GM23338 (cell line): Measurements from ENCODE around the gene USF2. TPM values are rescaled to one million over a fixed set of nuclear protein-coding genes. Genes with fewer than 3 reads are reported as not detected.

Source experiments
- ATAC-seq: fragments of 200-7000 bp; cut with Tn5 transposase; 3 replicates; pipeline ENCODE4 v1.9.1; 2020
- DNase-seq: peaks from one replicate; pipeline ENCODE4 v3.0.0-alpha.2; 2015; ENCODE audit warnings: low spot score
- H2AFZ ChIP-seq: fragments of 200-600 bp; sonication (generic); 2 replicates; pipeline ENCODE4 v1.8.0; 2016; ENCODE audit warnings: antibody characterized with exemption, mild to moderate bottlenecking, moderate library complexity
- H3F3A ChIP-seq: fragments of 200-600 bp; sonication (generic); replicated peaks from 2 replicates; pipeline ENCODE4 v1.8.0; 2017; ENCODE audit warnings: antibody characterized with exemption, mixed run types, low read depth
- H3K27ac ChIP-seq: fragments of 200-600 bp; sonication (generic); 2 replicates; pipeline ENCODE4 v1.6.1; 2016; ENCODE audit warnings: low read depth
- H3K27me3 ChIP-seq: fragments of 200-600 bp; sonication (generic); 2 replicates; pipeline ENCODE4 v1.8.0; 2016; ENCODE audit warnings: mild to moderate bottlenecking, mixed run types, moderate library complexity; ENCODE audit not compliant: insufficient read depth
- H3K36me3 ChIP-seq: fragments of 200-600 bp; sonication (generic); 2 replicates; pipeline ENCODE4 v1.8.0; 2016; ENCODE audit warnings: mild to moderate bottlenecking; ENCODE audit not compliant: insufficient read depth
- H3K4me1 ChIP-seq: fragments of 200-600 bp; sonication (generic); 2 replicates; pipeline ENCODE4 v1.8.0; 2016; ENCODE audit warnings: mild to moderate bottlenecking, moderate library complexity; ENCODE audit not compliant: insufficient read depth
- H3K4me2 ChIP-seq: fragments of 200-600 bp; sonication (generic); 2 replicates; pipeline ENCODE4 v1.7.1; 2017; ENCODE audit warnings: mixed run types
- H3K4me3 ChIP-seq: fragments of 200-600 bp; sonication (generic); 2 replicates; pipeline ENCODE4 v1.6.1; 2016; ENCODE audit warnings: mixed run types
- H3K79me2 ChIP-seq: fragments of 200-600 bp; sonication (generic); replicated peaks from 2 replicates; pipeline ENCODE4 v1.8.0; 2017; ENCODE audit warnings: mild to moderate bottlenecking; ENCODE audit not compliant: insufficient read depth
- H3K9me2 ChIP-seq: fragments of 200-600 bp; sonication (generic); 2 replicates; pipeline ENCODE4 v1.8.0; 2017; ENCODE audit not compliant: insufficient read depth
- H4K20me1 ChIP-seq: fragments of 200-600 bp; sonication (generic); replicated peaks from 2 replicates; pipeline ENCODE4 v1.8.0; 2017; ENCODE audit warnings: mild to moderate bottlenecking; ENCODE audit not compliant: insufficient read depth
- H3K27ac Mint-ChIP-seq: 2 replicates; pipeline ENCODE4 v1.8.0; 2020; ENCODE audit warnings: inconsistent platforms, mild to moderate bottlenecking, moderate library complexity, mixed read lengths
- H3K27me3 Mint-ChIP-seq: 3 replicates; pipeline ENCODE4 v1.8.0; 2022; ENCODE audit warnings: low read depth, mild to moderate bottlenecking, moderate library complexity, mixed read lengths, inconsistent platforms; ENCODE audit not compliant: insufficient read depth, poor library complexity
- H3K36me3 Mint-ChIP-seq: 3 replicates; pipeline ENCODE4 v1.8.0; 2021; ENCODE audit warnings: low read depth, mild to moderate bottlenecking, inconsistent platforms, moderate library complexity, mixed read lengths
- H3K4me1 Mint-ChIP-seq: 3 replicates; pipeline ENCODE4 v1.8.0; 2020; ENCODE audit warnings: mild to moderate bottlenecking, inconsistent platforms, mixed read lengths
- H3K4me3 Mint-ChIP-seq: 3 replicates; pipeline ENCODE4 v1.8.0; 2021; ENCODE audit warnings: moderate library complexity, mild to moderate bottlenecking, inconsistent platforms, mixed read lengths
- H3K9me3 Mint-ChIP-seq: 3 replicates; pipeline ENCODE4 v1.8.0; 2020; ENCODE audit warnings: moderate library complexity, mild to moderate bottlenecking, inconsistent platforms, mixed read lengths
- EZH2 ChIP-seq: fragments of 200-600 bp; sonication (generic); IDR thresholded peaks from one replicate; pipeline ENCODE4 v1.8.0; 2017; ENCODE audit warnings: antibody characterized with exemption, mild to moderate bottlenecking, low read depth; ENCODE audit not compliant: unreplicated experiment
- EZH2phosphoT487 ChIP-seq: fragments of 200-600 bp; sonication (generic); IDR thresholded peaks from one replicate; pipeline ENCODE4 v1.8.1; 2018; ENCODE audit warnings: antibody characterized with exemption; ENCODE audit not compliant: unreplicated experiment
- JUNB ChIP-seq: IDR thresholded peaks from one replicate; pipeline ENCODE4 v1.6.1; 2016; ENCODE audit warnings: antibody characterized with exemption; ENCODE audit not compliant: unreplicated experiment
- NANOG ChIP-seq: IDR thresholded peaks from 2 replicates; pipeline ENCODE4 v1.6.1; 2016; ENCODE audit warnings: antibody characterized with exemption, borderline replicate concordance
- POLR2AphosphoS5 ChIP-seq: IDR thresholded peaks from 2 replicates; pipeline ENCODE4 v1.6.1; 2016; ENCODE audit warnings: antibody characterized with exemption, low read depth
- STAT1 ChIP-seq: IDR thresholded peaks from one replicate; pipeline ENCODE4 v1.6.1; 2016; ENCODE audit warnings: antibody characterized with exemption; ENCODE audit not compliant: unreplicated experiment
- ZNF114 ChIP-seq: fragments of 250-450 bp; sonication (Bioruptor Pico); IDR thresholded peaks from 2 replicates; pipeline ENCODE4 v1.5.0; 2020; ENCODE audit warnings: mild to moderate bottlenecking, moderate library complexity
- ZNF331 ChIP-seq: fragments of 250-450 bp; sonication (Bioruptor Pico); IDR thresholded peaks from 2 replicates; pipeline ENCODE4 v1.5.0; 2020; ENCODE audit warnings: low read depth, mild to moderate bottlenecking, moderate library complexity
- polyA plus RNA-seq: library from polyadenylated mRNA; unstranded; fragments of >200 nt; fragmentation: Nextera tagmentation; extraction: Ambion mirVana; gene quantifications from 2 replicates; pipeline ENCODE4 v1.2.1, GENCODE V29; 2016
- total RNA-seq: library from RNA; depleted of rRNA; stranded (reverse); fragments of >200 nt; shearing (Covaris generic); gene quantifications from 2 replicates; pipeline ENCODE4 v1.2.3, GENCODE V29; 2014; rRNA removed
- TF ChIP-seq, protein P1 (sequence below), 2 experiments: fragments of 200-600 bp in 1 of 2; sonication (generic) in 1 of 2; conservative IDR thresholded peaks; 2 replicates each; pipeline versions ENCODE4 v1.5.1 to v1.6.1; 2016 to 2017; ENCODE audit warnings: antibody characterized with exemption in 2 of 2, low read depth in 2 of 2, mild to moderate bottlenecking in 2 of 2, moderate library complexity in 1 of 2
- TF ChIP-seq, protein P2 (sequence below): IDR thresholded peaks from one replicate; pipeline ENCODE4 v1.6.1; 2018; ENCODE audit warnings: antibody characterized with exemption; ENCODE audit not compliant: unreplicated experiment
- TF ChIP-seq, protein P3 (sequence below): IDR thresholded peaks from 2 replicates; pipeline ENCODE4 v1.6.1; 2016; ENCODE audit warnings: antibody characterized with exemption

Gene USF2
- total and polyA plus RNA-seq, 2 experiments from 2014 or later, result 28.9 to 60.5 TPM

DNA sequence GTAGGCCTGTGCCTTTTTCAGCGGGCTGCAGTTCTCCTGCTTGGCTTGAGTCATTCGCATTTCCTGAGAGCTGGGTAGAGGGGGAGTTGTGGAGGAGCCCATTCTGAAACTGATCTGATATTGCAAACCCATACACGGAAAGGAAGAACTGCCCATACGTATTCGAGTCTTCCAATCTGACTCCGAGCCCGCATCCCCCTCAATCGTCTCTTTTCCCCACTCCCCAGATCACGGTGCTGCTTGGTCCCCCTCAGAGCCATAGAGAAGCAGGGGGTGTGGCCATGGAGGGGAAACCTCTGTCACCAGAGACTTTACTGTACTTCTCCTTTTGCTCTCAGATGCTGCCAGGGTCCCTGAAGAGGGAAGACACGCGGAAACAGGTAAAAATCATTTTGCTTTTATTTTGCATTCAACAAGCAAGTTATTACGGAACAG lies 60.1 kb downstream of the USF2 start, which contains the start of gene CD22 (continued):
- TF ChIP-seq EZH2 (no peak), ZNF331 (CRISPR knock-in tag) (no peak), STAT1 (no peak), ZNF114 (CRISPR knock-in tag) (no peak), EZH2phosphoT487 (no peak), NANOG (no peak), POLR2AphosphoS5 (no peak), JUNB (no peak)
- TF ChIP-seq, protein P1, sequence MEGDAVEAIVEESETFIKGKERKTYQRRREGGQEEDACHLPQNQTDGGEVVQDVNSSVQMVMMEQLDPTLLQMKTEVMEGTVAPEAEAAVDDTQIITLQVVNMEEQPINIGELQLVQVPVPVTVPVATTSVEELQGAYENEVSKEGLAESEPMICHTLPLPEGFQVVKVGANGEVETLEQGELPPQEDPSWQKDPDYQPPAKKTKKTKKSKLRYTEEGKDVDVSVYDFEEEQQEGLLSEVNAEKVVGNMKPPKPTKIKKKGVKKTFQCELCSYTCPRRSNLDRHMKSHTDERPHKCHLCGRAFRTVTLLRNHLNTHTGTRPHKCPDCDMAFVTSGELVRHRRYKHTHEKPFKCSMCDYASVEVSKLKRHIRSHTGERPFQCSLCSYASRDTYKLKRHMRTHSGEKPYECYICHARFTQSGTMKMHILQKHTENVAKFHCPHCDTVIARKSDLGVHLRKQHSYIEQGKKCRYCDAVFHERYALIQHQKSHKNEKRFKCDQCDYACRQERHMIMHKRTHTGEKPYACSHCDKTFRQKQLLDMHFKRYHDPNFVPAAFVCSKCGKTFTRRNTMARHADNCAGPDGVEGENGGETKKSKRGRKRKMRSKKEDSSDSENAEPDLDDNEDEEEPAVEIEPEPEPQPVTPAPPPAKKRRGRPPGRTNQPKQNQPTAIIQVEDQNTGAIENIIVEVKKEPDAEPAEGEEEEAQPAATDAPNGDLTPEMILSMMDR (conservative IDR thresholded peaks at IDR 0.05; ENCODE audit: low read depth in 2 of 2), result no peak
- TF ChIP-seq, protein P2, sequence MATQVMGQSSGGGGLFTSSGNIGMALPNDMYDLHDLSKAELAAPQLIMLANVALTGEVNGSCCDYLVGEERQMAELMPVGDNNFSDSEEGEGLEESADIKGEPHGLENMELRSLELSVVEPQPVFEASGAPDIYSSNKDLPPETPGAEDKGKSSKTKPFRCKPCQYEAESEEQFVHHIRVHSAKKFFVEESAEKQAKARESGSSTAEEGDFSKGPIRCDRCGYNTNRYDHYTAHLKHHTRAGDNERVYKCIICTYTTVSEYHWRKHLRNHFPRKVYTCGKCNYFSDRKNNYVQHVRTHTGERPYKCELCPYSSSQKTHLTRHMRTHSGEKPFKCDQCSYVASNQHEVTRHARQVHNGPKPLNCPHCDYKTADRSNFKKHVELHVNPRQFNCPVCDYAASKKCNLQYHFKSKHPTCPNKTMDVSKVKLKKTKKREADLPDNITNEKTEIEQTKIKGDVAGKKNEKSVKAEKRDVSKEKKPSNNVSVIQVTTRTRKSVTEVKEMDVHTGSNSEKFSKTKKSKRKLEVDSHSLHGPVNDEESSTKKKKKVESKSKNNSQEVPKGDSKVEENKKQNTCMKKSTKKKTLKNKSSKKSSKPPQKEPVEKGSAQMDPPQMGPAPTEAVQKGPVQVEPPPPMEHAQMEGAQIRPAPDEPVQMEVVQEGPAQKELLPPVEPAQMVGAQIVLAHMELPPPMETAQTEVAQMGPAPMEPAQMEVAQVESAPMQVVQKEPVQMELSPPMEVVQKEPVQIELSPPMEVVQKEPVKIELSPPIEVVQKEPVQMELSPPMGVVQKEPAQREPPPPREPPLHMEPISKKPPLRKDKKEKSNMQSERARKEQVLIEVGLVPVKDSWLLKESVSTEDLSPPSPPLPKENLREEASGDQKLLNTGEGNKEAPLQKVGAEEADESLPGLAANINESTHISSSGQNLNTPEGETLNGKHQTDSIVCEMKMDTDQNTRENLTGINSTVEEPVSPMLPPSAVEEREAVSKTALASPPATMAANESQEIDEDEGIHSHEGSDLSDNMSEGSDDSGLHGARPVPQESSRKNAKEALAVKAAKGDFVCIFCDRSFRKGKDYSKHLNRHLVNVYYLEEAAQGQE, result no peak
- TF ChIP-seq, protein P3, sequence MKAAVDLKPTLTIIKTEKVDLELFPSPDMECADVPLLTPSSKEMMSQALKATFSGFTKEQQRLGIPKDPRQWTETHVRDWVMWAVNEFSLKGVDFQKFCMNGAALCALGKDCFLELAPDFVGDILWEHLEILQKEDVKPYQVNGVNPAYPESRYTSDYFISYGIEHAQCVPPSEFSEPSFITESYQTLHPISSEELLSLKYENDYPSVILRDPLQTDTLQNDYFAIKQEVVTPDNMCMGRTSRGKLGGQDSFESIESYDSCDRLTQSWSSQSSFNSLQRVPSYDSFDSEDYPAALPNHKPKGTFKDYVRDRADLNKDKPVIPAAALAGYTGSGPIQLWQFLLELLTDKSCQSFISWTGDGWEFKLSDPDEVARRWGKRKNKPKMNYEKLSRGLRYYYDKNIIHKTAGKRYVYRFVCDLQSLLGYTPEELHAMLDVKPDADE, result no peak

DNA sequence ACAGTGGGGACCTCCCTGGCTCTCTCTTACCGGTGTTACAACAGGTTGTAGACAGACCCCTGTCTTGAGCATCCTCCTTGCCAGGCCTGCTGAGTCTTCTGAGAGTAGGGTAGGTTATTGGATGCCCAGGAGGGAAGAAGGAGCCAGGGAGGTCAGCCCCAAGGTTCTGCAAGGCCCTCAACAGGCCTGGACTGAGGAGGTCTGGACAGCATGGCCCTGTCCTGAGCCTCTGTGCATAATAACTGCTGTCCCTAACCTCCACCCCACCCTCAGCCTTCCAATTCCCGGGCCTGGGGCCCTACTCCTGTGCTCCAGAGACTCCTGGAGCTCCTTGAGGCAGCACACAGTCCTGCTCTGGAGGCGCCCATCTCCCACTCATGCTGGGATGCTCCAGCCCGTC lies 60.6 kb downstream of the USF2 start:
- Histone ChIP-seq H3K9me2 (no peaks in the 10 kb centered on the region), H3K27ac (no peak overlapping the region), H3K4me2 (no peak overlapping the region), H2AFZ (no peak overlapping the region), H3K36me3 (no peaks in the 10 kb centered on the region), H3K79me2 (no peaks in the 10 kb centered on the region), H4K20me1 (no peaks in the 10 kb centered on the region), H3K4me1 (no peaks in the 10 kb centered on the region), H3K4me3 (no peak overlapping the region), H3F3A (no peaks in the 10 kb centered on the region), H3K27me3 (no peaks in the 10 kb centered on the region)
- H3K27me3 Mint-ChIP-seq, result peaks cover 2% of the 10 kb centered on the region
- H3K4me3 Mint-ChIP-seq, result no peak overlapping the region
- no peaks in the 10 kb centered on the region; the same call in 2 of the 3 replicates for H3K9me3 Mint-ChIP-seq
- no peak for TF ChIP-seq POLR2AphosphoS5
- TF ChIP-seq NANOG, result no peak
- TF ChIP-seq JUNB, result no peak
- TF ChIP-seq ZNF114 (CRISPR knock-in tag), result no peak
- ATAC-seq (no peak), DNase-seq (no peak)
- no peak overlapping the region for H3K27ac Mint-ChIP-seq
- H3K4me1 Mint-ChIP-seq, result peaks cover 7% of the 10 kb centered on the region
- H3K36me3 Mint-ChIP-seq, result no peaks in the 10 kb centered on the region

Other genes starting within 250 kb of the USF2 start
- 3.4 and 4.8 TPM in 2 replicates for gene SCN1B, start 238.5 kb upstream of the USF2 start, total RNA-seq
- gene SCN1B, start 238.5 kb upstream of the USF2 start, polyA plus RNA-seq, result 1.7 and 1.8 TPM in 2 replicates
- gene HPN, start 227.2 kb upstream of the USF2 start, total RNA-seq, result 16.2 and 17.4 TPM in 2 replicates
- gene HPN, start 227.2 kb upstream of the USF2 start, polyA plus RNA-seq, result 14.0 and 14.6 TPM in 2 replicates
- gene FXYD3, start 153.1 kb upstream of the USF2 start, total RNA-seq, result not detected in 2 replicates
- 0.81 and 0.89 TPM in 2 replicates for gene FXYD3, start 153.1 kb upstream of the USF2 start, polyA plus RNA-seq
- gene LGI4, start 133.9 kb upstream of the USF2 start, total RNA-seq, result 3.6 and 4.3 TPM in 2 replicates
- gene LGI4, start 133.9 kb upstream of the USF2 start, polyA plus RNA-seq, result 2.3 and 3.4 TPM in 2 replicates
- 1.5 and 1.7 TPM in 2 replicates for gene FXYD1, start 130.1 kb upstream of the USF2 start, total RNA-seq
- 26.8 and 31.3 TPM in 2 replicates for gene FXYD1, start 130.1 kb upstream of the USF2 start, polyA plus RNA-seq
- 9.6 and 15.9 TPM in 2 replicates for gene FXYD7, start 125.7 kb upstream of the USF2 start, total RNA-seq
- 43.7 and 44.0 TPM in 2 replicates for gene FXYD7, start 125.7 kb upstream of the USF2 start, polyA plus RNA-seq
- gene FXYD5, start 114.2 kb upstream of the USF2 start, total RNA-seq, result 97.7 and 98.9 TPM in 2 replicates
- gene FXYD5, start 114.2 kb upstream of the USF2 start, polyA plus RNA-seq, result 222 and 233 TPM in 2 replicates
- not detected in 2 replicates for gene FAM187B, start 40.2 kb upstream of the USF2 start, total RNA-seq
- gene FAM187B, start 40.2 kb upstream of the USF2 start, polyA plus RNA-seq, result 0.23 and 0.31 TPM in 2 replicates
- 195 and 212 TPM in 2 replicates for gene LSR, start 20.0 kb upstream of the USF2 start, total RNA-seq
- gene LSR, start 20.0 kb upstream of the USF2 start, polyA plus RNA-seq, result 116 and 125 TPM in 2 replicates
- not detected in 2 replicates for gene HAMP, start 13.6 kb downstream of the USF2 start, total RNA-seq
- 0.65 TPM in 1 of 2 replicates, not detected in the other for gene HAMP, start 13.6 kb downstream of the USF2 start, polyA plus RNA-seq
- 1.3 and 1.8 TPM in 2 replicates for gene MAG, start 23.2 kb downstream of the USF2 start, total RNA-seq
- 0.61 and 0.85 TPM in 2 replicates for gene MAG, start 23.2 kb downstream of the USF2 start, polyA plus RNA-seq
- gene CD22, start 60.2 kb downstream of the USF2 start, total RNA-seq, result 0.10 and 0.12 TPM in 2 replicates
- gene CD22, start 60.2 kb downstream of the USF2 start, polyA plus RNA-seq, result 0.32 and 0.66 TPM in 2 replicates
- not detected in 2 replicates for gene FFAR1, start 78.9 kb downstream of the USF2 start, total RNA-seq
- gene FFAR1, start 78.9 kb downstream of the USF2 start, polyA plus RNA-seq, result not detected in 2 replicates
- 0.35 TPM in 1 of 2 replicates, not detected in the other for gene FFAR3, start 89.5 kb downstream of the USF2 start, total RNA-seq
- not detected in 2 replicates for gene FFAR3, start 89.5 kb downstream of the USF2 start, polyA plus RNA-seq
- not detected in 2 replicates for gene GPR42, start 102.1 kb downstream of the USF2 start, total RNA-seq
- not detected in 2 replicates for gene GPR42, start 102.1 kb downstream of the USF2 start, polyA plus RNA-seq
- gene FFAR2, start 179.3 kb downstream of the USF2 start, total RNA-seq, result not detected in 2 replicates
- gene FFAR2, start 179.3 kb downstream of the USF2 start, polyA plus RNA-seq, result not detected in 2 replicates
- not detected in 2 replicates for gene KRTDAP, start 221.5 kb downstream of the USF2 start, total RNA-seq
- 1.6 and 2.7 TPM in 2 replicates for gene KRTDAP, start 221.5 kb downstream of the USF2 start, polyA plus RNA-seq
- 259 and 276 TPM in 2 replicates for gene DMKN, start 244.7 kb downstream of the USF2 start, total RNA-seq
- 569 and 615 TPM in 2 replicates for gene DMKN, start 244.7 kb downstream of the USF2 start, polyA plus RNA-seq